Panc1 (cell line): Measurements from ENCODE around the gene NGB.

Source experiments
- POLR2AphosphoS5 ChIP-seq: IDR thresholded peaks from 2 replicates; pipeline ENCODE4 v1.6.1; 2012; ENCODE audit warnings: mild to moderate bottlenecking, low read depth, low read length, moderate library complexity
- TCF7L2 ChIP-seq: IDR thresholded peaks from 2 replicates; pipeline ENCODE4 v1.6.1; 2011; ENCODE audit warnings: mild to moderate bottlenecking, low read depth, low read length, inconsistent platforms

GRCh38 chr14:77221241-77221871 is 49.6 kb downstream of the NGB start:
- TF ChIP-seq POLR2AphosphoS5, result no peak
- no peak for TF ChIP-seq TCF7L2
